Retinal pigment epithelial cell (primary cell): ENCODE measurements around the gene BGN.

Source experiments
- DNase-seq: peaks from one replicate; pipeline ENCODE4 v3.0.0-alpha.2; 2010; ENCODE audit warnings: low read depth
- H3K4me3 ChIP-seq: 2 replicates; pipeline ENCODE4 v1.5.1; 2011; ENCODE audit warnings: mild to moderate bottlenecking, low read length, control low read depth, moderate library complexity
- CTCF ChIP-seq: conservative IDR thresholded peaks from 2 replicates; pipeline ENCODE4 v1.5.1; 2011; ENCODE audit warnings: low read depth, low read length, control low read depth, inconsistent platforms

BGN gene

GRCh38 chrX:153526042-153526441 lies 31.3 kb downstream of the BGN start:
- TF ChIP-seq CTCF: no peak
- no peak overlapping the region for H3K4me3 ChIP-seq
- DNase-seq: no peak

GRCh38 chrX:153526801-153527200 lies 32.0 kb downstream of the BGN start:
- TF ChIP-seq CTCF: no peak
- no peak for DNase-seq
- H3K4me3 ChIP-seq: no peak overlapping the region

- H3K4me3 ChIP-seq: no peak overlapping the region
- no peak for TF ChIP-seq CTCF
These were observed 32.4 kb downstream of the BGN start for GRCh38 chrX:153527208-153527607.

GRCh38 chrX:153530411-153531129 lies 35.8 kb downstream of the BGN start:
- TF ChIP-seq CTCF: no peak
- DNase-seq: no peak
- no peak overlapping the region for H3K4me3 ChIP-seq

More at GRCh38 chrX:153527208-153527607, 32.4 kb downstream of the BGN start:
- no peak for DNase-seq

- no peak for TF ChIP-seq CTCF
- no peak overlapping the region for H3K4me3 ChIP-seq
- DNase-seq: peak; percentile 17
These were observed 38.3 kb downstream of the BGN start for GRCh38 chrX:153533091-153533490.

- DNase-seq: no peak
- no peak overlapping the region for H3K4me3 ChIP-seq
- TF ChIP-seq CTCF: no peak
These were observed 42.3 kb downstream of the BGN start for GRCh38 chrX:153537080-153537479.
